SK-N-SH treated with all-trans-retinoic acid at 6 μM for 48 hours (cell line): ENCODE data around the gene USH2A.

Experiments used
- ATAC-seq: fragments of 200-7000 bp; cut with Tn5 transposase; 3 replicates; pipeline ENCODE4 v1.9.1; 2020; ENCODE audit warnings: mild to moderate bottlenecking, moderate library complexity
- ARNTL ChIP-seq: fragments of 450-650 bp; formaldehyde crosslinking; IDR thresholded peaks from 2 replicates; pipeline ENCODE4 v1.5.0; 2020; ENCODE audit warnings: low read depth, mild to moderate bottlenecking, moderate library complexity, borderline replicate concordance
- BACH2 ChIP-seq: fragments of 250-450 bp; sonication (Bioruptor Pico); IDR thresholded peaks from 2 replicates; pipeline ENCODE4 v1.9.0; 2021; ENCODE audit warnings: mild to moderate bottlenecking, borderline replicate concordance
- CREB5 ChIP-seq: fragments of 250-450 bp; sonication (Bioruptor Pico); IDR thresholded peaks from 2 replicates; pipeline ENCODE4 v1.5.1; 2020; ENCODE audit warnings: low read depth, mild to moderate bottlenecking, moderate library complexity
- CSDC2 ChIP-seq: fragments of 250-450 bp; sonication (Bioruptor Pico); IDR thresholded peaks from 2 replicates; pipeline ENCODE4 v1.5.0; 2020; ENCODE audit warnings: mild to moderate bottlenecking, moderate library complexity
- GLIS3 ChIP-seq: fragments of 250-450 bp; sonication (Bioruptor Pico); IDR thresholded peaks from 2 replicates; pipeline ENCODE4 v1.5.0; 2020; ENCODE audit warnings: mild to moderate bottlenecking, moderate library complexity
- ISL1 ChIP-seq: fragments of 250-450 bp; sonication (Bioruptor Pico); IDR thresholded peaks from 2 replicates; pipeline ENCODE4 v2.1.2; 2022; ENCODE audit warnings: mild to moderate bottlenecking, moderate library complexity
- OSR1 ChIP-seq: fragments of 250-450 bp; sonication (Bioruptor Pico); IDR thresholded peaks from 2 replicates; pipeline ENCODE4 v1.8.0; 2022; ENCODE audit warnings: moderate library complexity, mild to moderate bottlenecking, inconsistent platforms
- PATZ1 ChIP-seq: fragments of 250-450 bp; sonication (Bioruptor Pico); IDR thresholded peaks from 2 replicates; pipeline ENCODE4 v1.8.0; 2020; ENCODE audit warnings: mild to moderate bottlenecking, moderate library complexity, borderline replicate concordance
- PPARA ChIP-seq: fragments of 250-450 bp; sonication (Bioruptor Pico); IDR thresholded peaks from 2 replicates; pipeline ENCODE4 v1.5.0; 2020; ENCODE audit warnings: mild to moderate bottlenecking, borderline replicate concordance
- RARB ChIP-seq: fragments of 250-450 bp; sonication (Bioruptor Pico); IDR thresholded peaks from 2 replicates; pipeline ENCODE4 v1.8.0; 2021; ENCODE audit warnings: mild to moderate bottlenecking, moderate library complexity
- SNAI2 ChIP-seq: fragments of 250-450 bp; sonication (Bioruptor Pico); IDR thresholded peaks from 2 replicates; pipeline ENCODE4 v1.5.0; 2020; ENCODE audit warnings: mild to moderate bottlenecking, moderate library complexity
- TCF4 ChIP-seq: fragments of 250-450 bp; sonication (Bioruptor Pico); IDR thresholded peaks from 2 replicates; pipeline ENCODE4 v1.8.0; 2021; ENCODE audit warnings: mild to moderate bottlenecking, moderate library complexity, borderline replicate concordance
- TOX ChIP-seq: fragments of 250-450 bp; sonication (Bioruptor Pico); IDR thresholded peaks from 2 replicates; pipeline ENCODE4 v1.8.0; 2021; ENCODE audit warnings: mild to moderate bottlenecking, moderate library complexity, borderline replicate concordance
- ZC3H10 ChIP-seq: fragments of 250-450 bp; sonication (Bioruptor Pico); IDR thresholded peaks from 2 replicates; pipeline ENCODE4 v1.5.1; 2021; ENCODE audit warnings: mild to moderate bottlenecking, moderate library complexity
- ZFP3 ChIP-seq: fragments of 250-450 bp; sonication (Bioruptor Pico); IDR thresholded peaks from 2 replicates; pipeline ENCODE4 v1.5.0; 2020; ENCODE audit warnings: mild to moderate bottlenecking, moderate library complexity
- ZFP30 ChIP-seq: fragments of 450-650 bp; formaldehyde crosslinking; IDR thresholded peaks from 2 replicates; pipeline ENCODE4 v1.5.0; 2022; ENCODE audit warnings: mild to moderate bottlenecking, moderate library complexity
- ZNF565 ChIP-seq: fragments of 450-650 bp; formaldehyde crosslinking; conservative IDR thresholded peaks from 2 replicates; pipeline ENCODE4 v1.5.0; 2020; ENCODE audit warnings: low read depth, mild to moderate bottlenecking, moderate library complexity
- ZNF70 ChIP-seq: fragments of 450-650 bp; formaldehyde crosslinking; IDR thresholded peaks from 2 replicates; pipeline ENCODE4 v1.5.0; 2020; ENCODE audit warnings: mild to moderate bottlenecking, moderate library complexity
- ZNF8 ChIP-seq: fragments of 450-650 bp; formaldehyde crosslinking; IDR thresholded peaks from 2 replicates; pipeline ENCODE4 v1.5.0; 2020; ENCODE audit warnings: mild to moderate bottlenecking, moderate library complexity
- TF ChIP-seq, protein P1 (sequence below): fragments of 250-450 bp; sonication (Bioruptor Pico); IDR thresholded peaks from 2 replicates; pipeline ENCODE4 v1.8.0; 2021; ENCODE audit warnings: low read depth, mild to moderate bottlenecking, moderate library complexity, borderline replicate concordance
- TF ChIP-seq, protein P2 (sequence below): fragments of 250-450 bp; sonication (Bioruptor Pico); IDR thresholded peaks from 2 replicates; pipeline ENCODE4 v1.5.1; 2021; ENCODE audit warnings: mild to moderate bottlenecking, moderate library complexity
- TF ChIP-seq, protein P3 (sequence below): fragments of 250-450 bp; sonication (Bioruptor Pico); IDR thresholded peaks from 2 replicates; pipeline ENCODE4 v1.5.0; 2020; ENCODE audit warnings: mild to moderate bottlenecking, moderate library complexity

The USH2A gene

DNA sequence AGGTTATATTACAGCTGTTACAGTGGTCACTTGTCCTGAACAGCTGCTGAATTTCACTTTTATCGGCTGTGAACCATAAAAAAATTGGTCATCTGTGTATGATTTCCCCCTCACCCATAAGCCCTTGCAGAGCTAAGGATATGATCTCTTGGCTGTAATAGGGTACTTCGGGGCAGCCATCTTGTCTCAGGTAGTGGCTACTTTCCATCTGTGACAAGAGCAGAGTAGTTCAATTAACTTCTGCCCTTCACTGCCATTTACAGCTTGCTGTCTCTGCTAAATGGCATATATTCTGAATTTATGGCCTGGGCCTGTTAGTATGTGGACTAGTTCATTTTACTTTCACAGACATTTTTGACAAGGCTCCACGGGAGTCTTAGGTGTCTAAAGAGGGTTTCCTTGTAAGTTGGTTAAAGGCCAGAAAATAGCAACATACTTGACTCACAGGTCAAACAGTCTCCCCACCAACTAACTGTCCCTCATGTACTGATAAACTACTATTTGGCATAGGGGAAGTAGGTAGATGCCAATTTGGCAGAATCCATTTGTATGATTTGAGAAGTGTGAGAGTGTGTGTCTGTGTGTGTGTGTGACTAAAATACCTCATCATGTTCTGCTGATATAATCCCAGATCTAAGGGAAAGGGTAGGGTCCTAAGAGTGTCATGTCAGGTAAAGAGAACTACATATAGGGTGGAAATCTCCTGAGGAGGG is 704.5 kb downstream of the USH2A start:
- no peak for ATAC-seq
- no peak for TF ChIP-seq CREB5
- TF ChIP-seq OSR1 (CRISPR knock-in tag), result no peak
- no peak for TF ChIP-seq ZNF8 (CRISPR knock-in tag)
- TF ChIP-seq, protein P1, sequence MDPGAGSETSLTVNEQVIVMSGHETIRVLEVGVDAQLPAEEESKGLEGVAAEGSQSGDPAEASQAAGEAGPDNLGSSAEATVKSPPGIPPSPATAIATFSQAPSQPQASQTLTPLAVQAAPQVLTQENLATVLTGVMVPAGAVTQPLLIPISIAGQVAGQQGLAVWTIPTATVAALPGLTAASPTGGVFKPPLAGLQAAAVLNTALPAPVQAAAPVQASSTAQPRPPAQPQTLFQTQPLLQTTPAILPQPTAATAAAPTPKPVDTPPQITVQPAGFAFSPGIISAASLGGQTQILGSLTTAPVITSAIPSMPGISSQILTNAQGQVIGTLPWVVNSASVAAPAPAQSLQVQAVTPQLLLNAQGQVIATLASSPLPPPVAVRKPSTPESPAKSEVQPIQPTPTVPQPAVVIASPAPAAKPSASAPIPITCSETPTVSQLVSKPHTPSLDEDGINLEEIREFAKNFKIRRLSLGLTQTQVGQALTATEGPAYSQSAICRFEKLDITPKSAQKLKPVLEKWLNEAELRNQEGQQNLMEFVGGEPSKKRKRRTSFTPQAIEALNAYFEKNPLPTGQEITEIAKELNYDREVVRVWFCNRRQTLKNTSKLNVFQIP (CRISPR knock-in tag), result no peak
- TF ChIP-seq GLIS3 (CRISPR knock-in tag), result no peak
- TF ChIP-seq ARNTL, result no peak
- TF ChIP-seq ZNF70 (CRISPR knock-in tag), result no peak
- no peak for TF ChIP-seq TCF4 (CRISPR knock-in tag)
- no peak for TF ChIP-seq ZFP3 (CRISPR knock-in tag)
- TF ChIP-seq SNAI2 (CRISPR knock-in tag), result no peak

DNA sequence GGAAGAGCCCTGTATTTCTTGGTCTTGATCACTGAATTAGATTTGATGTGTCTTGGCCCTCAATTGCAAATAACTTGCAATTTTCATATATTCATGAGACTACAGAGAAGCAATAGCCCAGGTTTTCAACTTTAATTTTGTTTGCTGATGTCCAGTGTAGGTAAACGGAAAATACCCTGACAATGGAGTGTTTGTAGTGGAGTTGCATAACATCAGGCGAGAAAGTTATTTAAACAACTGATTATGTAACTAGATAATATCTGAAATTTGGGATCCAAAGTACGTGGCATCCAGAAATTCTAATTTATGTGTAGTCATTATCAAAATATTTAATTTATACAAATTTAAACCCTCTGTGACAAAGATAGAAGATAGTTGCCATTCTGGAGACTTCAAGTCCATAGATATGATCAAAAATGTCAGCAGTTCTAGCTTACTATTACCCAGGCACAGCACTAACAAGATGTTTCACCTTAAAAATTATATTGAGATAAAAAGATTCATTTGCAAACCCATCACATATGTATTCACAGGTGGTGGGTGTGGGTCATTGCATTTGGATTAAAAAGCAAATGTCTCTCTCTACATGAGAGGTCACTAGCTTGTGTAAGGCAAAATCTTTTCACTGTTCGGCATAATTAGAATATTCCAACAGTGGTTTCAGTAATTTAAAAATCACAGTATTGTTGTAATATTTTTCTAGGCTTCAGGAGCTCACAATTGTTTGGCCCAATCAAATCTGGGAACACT is 705.4 kb downstream of the USH2A start:
- ATAC-seq, result no peak
- TF ChIP-seq ZNF70 (CRISPR knock-in tag) (no peak), SNAI2 (CRISPR knock-in tag) (no peak), ZNF565 (CRISPR knock-in tag) (no peak), ISL1 (no peak), PATZ1 (CRISPR knock-in tag) (no peak), PPARA (CRISPR knock-in tag) (no peak), CREB5 (no peak), ZFP3 (CRISPR knock-in tag) (no peak), RARB (CRISPR knock-in tag) (no peak), GLIS3 (CRISPR knock-in tag) (no peak), TCF4 (CRISPR knock-in tag) (no peak), CSDC2 (CRISPR knock-in tag) (no peak), BACH2 (CRISPR knock-in tag) (no peak), OSR1 (CRISPR knock-in tag) (no peak), ZC3H10 (CRISPR knock-in tag) (no peak), TOX (CRISPR knock-in tag) (no peak), ZFP30 (CRISPR knock-in tag) (no peak)
- TF ChIP-seq, protein P1 (CRISPR knock-in tag), result no peak
- TF ChIP-seq, protein P2, sequence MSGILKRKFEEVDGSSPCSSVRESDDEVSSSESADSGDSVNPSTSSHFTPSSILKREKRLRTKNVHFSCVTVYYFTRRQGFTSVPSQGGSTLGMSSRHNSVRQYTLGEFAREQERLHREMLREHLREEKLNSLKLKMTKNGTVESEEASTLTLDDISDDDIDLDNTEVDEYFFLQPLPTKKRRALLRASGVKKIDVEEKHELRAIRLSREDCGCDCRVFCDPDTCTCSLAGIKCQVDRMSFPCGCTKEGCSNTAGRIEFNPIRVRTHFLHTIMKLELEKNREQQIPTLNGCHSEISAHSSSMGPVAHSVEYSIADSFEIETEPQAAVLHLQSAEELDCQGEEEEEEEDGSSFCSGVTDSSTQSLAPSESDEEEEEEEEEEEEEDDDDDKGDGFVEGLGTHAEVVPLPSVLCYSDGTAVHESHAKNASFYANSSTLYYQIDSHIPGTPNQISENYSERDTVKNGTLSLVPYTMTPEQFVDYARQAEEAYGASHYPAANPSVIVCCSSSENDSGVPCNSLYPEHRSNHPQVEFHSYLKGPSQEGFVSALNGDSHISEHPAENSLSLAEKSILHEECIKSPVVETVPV (CRISPR knock-in tag), result no peak
- TF ChIP-seq, protein P3, sequence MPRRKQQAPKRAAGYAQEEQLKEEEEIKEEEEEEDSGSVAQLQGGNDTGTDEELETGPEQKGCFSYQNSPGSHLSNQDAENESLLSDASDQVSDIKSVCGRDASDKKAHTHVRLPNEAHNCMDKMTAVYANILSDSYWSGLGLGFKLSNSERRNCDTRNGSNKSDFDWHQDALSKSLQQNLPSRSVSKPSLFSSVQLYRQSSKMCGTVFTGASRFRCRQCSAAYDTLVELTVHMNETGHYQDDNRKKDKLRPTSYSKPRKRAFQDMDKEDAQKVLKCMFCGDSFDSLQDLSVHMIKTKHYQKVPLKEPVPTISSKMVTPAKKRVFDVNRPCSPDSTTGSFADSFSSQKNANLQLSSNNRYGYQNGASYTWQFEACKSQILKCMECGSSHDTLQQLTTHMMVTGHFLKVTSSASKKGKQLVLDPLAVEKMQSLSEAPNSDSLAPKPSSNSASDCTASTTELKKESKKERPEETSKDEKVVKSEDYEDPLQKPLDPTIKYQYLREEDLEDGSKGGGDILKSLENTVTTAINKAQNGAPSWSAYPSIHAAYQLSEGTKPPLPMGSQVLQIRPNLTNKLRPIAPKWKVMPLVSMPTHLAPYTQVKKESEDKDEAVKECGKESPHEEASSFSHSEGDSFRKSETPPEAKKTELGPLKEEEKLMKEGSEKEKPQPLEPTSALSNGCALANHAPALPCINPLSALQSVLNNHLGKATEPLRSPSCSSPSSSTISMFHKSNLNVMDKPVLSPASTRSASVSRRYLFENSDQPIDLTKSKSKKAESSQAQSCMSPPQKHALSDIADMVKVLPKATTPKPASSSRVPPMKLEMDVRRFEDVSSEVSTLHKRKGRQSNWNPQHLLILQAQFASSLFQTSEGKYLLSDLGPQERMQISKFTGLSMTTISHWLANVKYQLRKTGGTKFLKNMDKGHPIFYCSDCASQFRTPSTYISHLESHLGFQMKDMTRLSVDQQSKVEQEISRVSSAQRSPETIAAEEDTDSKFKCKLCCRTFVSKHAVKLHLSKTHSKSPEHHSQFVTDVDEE (CRISPR knock-in tag), result no peak
